A673 (cell line): Measurements from ENCODE around the gene BANF1.

Experiments
- CTCF ChIP-seq: fragments of 300-800, 200-600 bp; sonication (generic); conservative IDR thresholded peaks from 2 replicates; pipeline ENCODE4 v1.5.1; 2017; ENCODE audit warnings: low read depth, mild to moderate bottlenecking, antibody characterized with exemption, low read length, moderate library complexity, mixed read lengths
- EZH2 ChIP-seq: fragments of 200-600 bp; sonication (generic); IDR thresholded peaks from 2 replicates; pipeline ENCODE4 v1.6.1; 2017; ENCODE audit warnings: borderline replicate concordance, low read depth, mild to moderate bottlenecking, mixed read lengths, antibody characterized with exemption, low read length; ENCODE audit not compliant: poor library complexity, severe bottlenecking

- TF ChIP-seq EZH2 (no peak), CTCF (no peak)
These were observed 6.3 kb downstream of the BANF1 start for GRCh38 chr11:66008468-66009101.
